Heart left ventricle (tissue), 16 donors: Measurements from ENCODE around the gene PLEKHN1. TPM values are rescaled to one million over a fixed set of nuclear protein-coding genes. Genes with fewer than 3 reads are reported as not detected.

Experiments used
- ATAC-seq, 4 donors: fragments of 200-7000 bp; cut with Tn5 transposase; one replicate each; pipeline ENCODE4 v1.9.1; 2020 to 2022; ENCODE audit warnings: moderate library complexity in 4 of 4, mild to moderate bottlenecking in 3 of 4, moderate number of reproducible peaks in 1 of 4
- DNase-seq, 5 donors: peaks; one replicate each; pipeline ENCODE4 v3.0.0-alpha.2; 2020
- H3K27ac ChIP-seq, 12 donors: fragments of 200-600 bp; sonication (generic) in 4 of 12; one replicate each; pipeline versions ENCODE4 v1.5.0 to v1.8.0; 2016 to 2022; ENCODE audit warnings: mild to moderate bottlenecking in 2 of 12
- H3K27me3 ChIP-seq, 9 donors: fragments of 200-600 bp; sonication (generic) in 2 of 9; one replicate each; pipeline versions ENCODE4 v1.5.1 to v1.8.0; 2016 to 2022; ENCODE audit warnings: mild to moderate bottlenecking in 3 of 9
- H3K36me3 ChIP-seq, 9 donors: fragments of 200-600 bp; sonication (generic) in 2 of 9; one replicate each; pipeline versions ENCODE4 v1.5.0 to v1.8.0; 2018 to 2022; ENCODE audit warnings: mild to moderate bottlenecking in 2 of 9
- H3K4me1 ChIP-seq, 12 donors: fragments of 200-600 bp; sonication (generic) in 4 of 12; one replicate each; pipeline versions ENCODE4 v1.5.0 to v1.8.0; 2016 to 2022; ENCODE audit warnings: mild to moderate bottlenecking in 3 of 12
- H3K4me3 ChIP-seq, 12 donors: fragments of 200-600 bp; sonication (generic) in 4 of 12; one replicate each; pipeline versions ENCODE4 v1.5.0 to v1.8.0; 2017 to 2022; ENCODE audit warnings: mild to moderate bottlenecking in 9 of 12, moderate library complexity in 4 of 12
- H3K9me3 ChIP-seq, 12 donors: fragments of 200-600 bp; sonication (generic) in 4 of 12; one replicate each; pipeline versions ENCODE4 v1.5.0 to v1.8.0; 2016 to 2022; ENCODE audit warnings: mild to moderate bottlenecking in 1 of 12
- CTCF ChIP-seq, 12 donors: fragments of 200-600 bp; sonication (generic) in 4 of 12; IDR thresholded peaks; one replicate each; pipeline versions ENCODE4 v1.5.0 to v1.8.0; 2018 to 2022; ENCODE audit warnings: antibody characterized with exemption in 12 of 12, mild to moderate bottlenecking in 5 of 12
- POLR2A ChIP-seq, 2 donors: fragments of 450-650 bp; IDR thresholded peaks; one replicate each; pipeline ENCODE4 v1.6.1; 2017; ENCODE audit warnings: antibody characterized with exemption in 2 of 2, mild to moderate bottlenecking in 2 of 2, moderate library complexity in 2 of 2
- WGBS, 4 donors: extraction: QIAGEN DNeasy Blood & Tissue Kit in 2 of 4; methylation state at CpG; one replicate each; pipeline versions ENCODE4 v1.1.5 to v1.1.7; 2013 to 2018; 5-methylcytosine and 5-hydroxymethylcytosine counted together
- intact Hi-C, 10 donors: fragments of 100-400 bp; cut with DNase I; formaldehyde crosslinking; loops; one replicate each; pipeline versions ENCODE4 v1.11.1 to v1.14.2; 2022
- polyA plus RNA-seq, 2 donors: library from polyadenylated mRNA; stranded (reverse); fragments of 200-250 nt; gene quantifications; one replicate each; pipeline ENCODE4 v1.2.3, GENCODE V29; 2013
- total RNA-seq, 9 donors: library from RNA; depleted of rRNA in 2 of 9; stranded (reverse); fragments of >200 nt in 2 of 9; fragmentation: NEBNext Ultra II Directional in 3 of 9; extraction: Animal tissue kit (Norgen Biotek cat#: 25700) in 3 of 9; gene quantifications; one replicate each; pipeline versions ENCODE4 v1.1.0 to v1.2.4, GENCODE V29; 2016 to 2023
- donor health status: ischemic (EF 13 %, LVEDD 7.1; RV severe dilation, severe dysfunction).
- donor health status: healthy with polysubstance abuse.
- donor health status: DM: no; HTN: yes; CAD: no.
- donor health status: DM: no; HTN: no; CAD: no.
- donor health status: ischemic (EF 25% LVEDD 6.9; RV normal size, moderate dysfunction).
- donor health status: ischemic (EF 25% LVEDD 5.7; RV mildly dilated, moderate dysfunction).
- donor health status: healthy.
- donor health status: DM: yes; HTN: yes; CAD: no.
- donor health status: ischemic (EF 35%, LVEDD 5.7; RV mildly dilated, moderate dysfunction).
- donor health status: nonischemic (EF 11% LVEDD 7.7; RV severe dilation, severe dysfunction).
- donor health status: DM: yes; HTN: yes; CAD: no.
- donor health status: PGD.
- donor health status: ischemic (EF 29% LVEDD 5.4; RV normal size, mild dysfunction).
- donor health status: nonischemic (EF 23%, LVEDD 6.1; RV moderate dilation, normal function).

The PLEKHN1 gene
- total and polyA plus RNA-seq, 11 donors, result 0.15 to 0.63 (median 0.26) TPM; not detected in 7

GRCh38 chr1:973459-974292 is 7.4 kb downstream of the PLEKHN1 start:
- intact Hi-C loops, result loop anchor here in 1 of 10 donors (10.0 kb wide), 1 partner anchor 521 kb away; no protein-coding TSS in a partner anchor
- TF ChIP-seq CTCF (IDR thresholded peaks at IDR 0.05) (no peak), POLR2A (IDR thresholded peaks at IDR 0.05) (no peak)
- Histone ChIP-seq H3K4me3 (no peak overlapping the region), H3K27ac (peak overlapping the region in 2 of 12 donors; percentile 39 to 47), H3K4me1 (peaks cover 0 to 45% (median 10%) of the 10 kb centered on the region in 12 donors), H3K36me3 (peaks cover 0 to 1% (median 0%) of the 10 kb centered on the region in 9 donors), H3K9me3 (no peaks in the 10 kb centered on the region), H3K27me3 (peaks cover 0 to 64% (median 37%) of the 10 kb centered on the region in 9 donors)
- peak in 3 of 4 donors; percentile 1 to 10 (median 9) for ATAC-seq
- DNase-seq, result peak in 1 of 5 donors; percentile 21
- 64 to 76% (median 69%) methylated on average over 26 to 28 of the region's 28 CpGs for WGBS, 4 donors

- H3K27ac ChIP-seq, result no peak overlapping the region
- DNase-seq, result peak in 1 of 5 donors; percentile 15
- peaks cover 0 to 4% (median 0%) of the 10 kb centered on the region in 9 donors for H3K36me3 ChIP-seq
- no peaks in the 10 kb centered on the region for H3K9me3 ChIP-seq
- no peak overlapping the region for H3K4me3 ChIP-seq
- H3K27me3 ChIP-seq, result peaks cover 0 to 64% (median 37%) of the 10 kb centered on the region in 9 donors
- peaks cover 0 to 51% (median 11%) of the 10 kb centered on the region in 12 donors for H3K4me1 ChIP-seq
- 71 to 84% (median 78%) methylated on average over 10 to 11 of the region's 11 CpGs for whole genome bisulfite sequencing, 4 donors
- intact Hi-C loops, result loop anchor here in 1 of 10 donors (10.0 kb wide), 1 partner anchor 521 kb away; no protein-coding TSS in a partner anchor
- no peak for ATAC-seq
- TF ChIP-seq POLR2A (IDR thresholded peaks at IDR 0.05) (no peak), CTCF (IDR thresholded peaks at IDR 0.05) (no peak)
These were observed 8.0 kb downstream of the PLEKHN1 start for GRCh38 chr1:974293-974640.

- H3K4me1 ChIP-seq, result peaks cover 0 to 55% (median 11%) of the 10 kb centered on the region in 12 donors
- H3K27me3 ChIP-seq, result peaks cover 0 to 65% (median 37%) of the 10 kb centered on the region in 9 donors
- ATAC-seq (no peak), DNase-seq (peak in 1 of 5 donors; percentile 14)
- WGBS, 4 donors, result 55 to 71% (median 59%) methylated on average over 15 to 17 of the region's 17 CpGs
- H3K27ac ChIP-seq, result peak overlapping the region in 1 of 12 donors; percentile 76
- intact Hi-C loops, result loop anchor here in 1 of 10 donors (10.0 kb wide), 1 partner anchor 520 kb away; no protein-coding TSS in a partner anchor
- H3K9me3 ChIP-seq, result no peaks in the 10 kb centered on the region
- H3K36me3 ChIP-seq, result peaks cover 0 to 4% (median 0%) of the 10 kb centered on the region in 9 donors
- no peak for TF ChIP-seq POLR2A (IDR thresholded peaks at IDR 0.05)
- no peak for TF ChIP-seq CTCF (IDR thresholded peaks at IDR 0.05)
- H3K4me3 ChIP-seq, result no peak overlapping the region
These were observed 8.5 kb downstream of the PLEKHN1 start for GRCh38 chr1:974687-975328.
